Naive thymus-derived CD4-positive, alpha-beta T cell (primary cell): Measurements from ENCODE around the gene DNAJC5. TPM values are rescaled to one million over a fixed set of nuclear protein-coding genes. Genes with fewer than 3 reads are reported as not detected.

ENCODE experiments used
- ATAC-seq: fragments of 150-1000 bp; cut with Tn5 transposase; 2 replicates; pipeline ENCODE4 v1.10.0; 2021; ENCODE audit warnings: mild to moderate bottlenecking, moderate library complexity
- CTCF ChIA-PET: fragments of 350-600 bp; sonication (Branson Sonifier 250); formaldehyde crosslinking; loops from one replicate; lab custom pipeline; 2021; ENCODE audit warnings: antibody characterized with exemption; lab: Charles Lee
- POLR2A ChIA-PET: fragments of 350-600 bp; sonication (Branson Sonifier 250); formaldehyde crosslinking; loops from one replicate; lab custom pipeline; 2021; ENCODE audit warnings: antibody characterized with exemption, inconsistent platforms; lab: Charles Lee
- DNase-seq, 9 donors: peaks; one replicate each; pipeline versions ENCODE4 v3.0.0 to v3.0.0-alpha.2; 2020 to 2022; ENCODE audit warnings: mixed read lengths in 1 of 9
- H3K27ac ChIP-seq: one replicate; pipeline ENCODE4 v1.7.0; 2013; ENCODE audit warnings: mild to moderate bottlenecking, low read depth, low read length, moderate library complexity
- H3K27me3 ChIP-seq, 2 donors: one replicate each; pipeline ENCODE4 v1.7.0; 2013; ENCODE audit warnings: low read length in 2 of 2, mild to moderate bottlenecking in 2 of 2, moderate library complexity in 2 of 2; ENCODE audit not compliant: control insufficient read depth in 2 of 2, insufficient read depth in 2 of 2
- H3K36me3 ChIP-seq, 3 experiments: 1 replicate in 2 of 3; 2 replicates in 1 of 3; pipeline ENCODE4 v1.7.0; 2013; ENCODE audit warnings: low read length in 3 of 3, mild to moderate bottlenecking in 3 of 3, moderate library complexity in 1 of 3; ENCODE audit not compliant: insufficient read depth in 3 of 3, control insufficient read depth in 2 of 3
- H3K4me1 ChIP-seq, 2 donors: one replicate each; pipeline ENCODE4 v1.7.0; 2013; ENCODE audit warnings: low read length in 2 of 2, mild to moderate bottlenecking in 2 of 2, moderate library complexity in 1 of 2; ENCODE audit not compliant: control insufficient read depth in 2 of 2, insufficient read depth in 2 of 2
- H3K4me3 ChIP-seq: 2 replicates; pipeline ENCODE4 v1.7.0; 2013; ENCODE audit warnings: mild to moderate bottlenecking, low read length
- H3K9me3 ChIP-seq, 3 experiments: 1 replicate in 2 of 3; 2 replicates in 1 of 3; pipeline ENCODE4 v1.7.0; 2013; ENCODE audit warnings: low read length in 3 of 3; ENCODE audit not compliant: control insufficient read depth in 2 of 3
- H3K27ac Mint-ChIP-seq, 9 donors: one replicate each; pipeline ENCODE4 v1.8.0; 2020 to 2022; ENCODE audit warnings: mixed read lengths in 9 of 9, mild to moderate bottlenecking in 8 of 9, moderate library complexity in 5 of 9, inconsistent platforms in 2 of 9
- H3K27me3 Mint-ChIP-seq, 5 donors: one replicate each; pipeline ENCODE4 v1.8.0; 2021 to 2022; ENCODE audit warnings: mixed read lengths in 5 of 5, mild to moderate bottlenecking in 1 of 5
- H3K36me3 Mint-ChIP-seq, 5 donors: one replicate each; pipeline ENCODE4 v1.8.0; 2020 to 2022; ENCODE audit warnings: mixed read lengths in 5 of 5, mild to moderate bottlenecking in 3 of 5, inconsistent platforms in 1 of 5
- H3K4me1 Mint-ChIP-seq, 7 donors: one replicate each; pipeline ENCODE4 v1.8.0; 2020 to 2022; ENCODE audit warnings: mixed read lengths in 7 of 7, mild to moderate bottlenecking in 3 of 7, inconsistent platforms in 1 of 7
- H3K4me3 Mint-ChIP-seq, 10 donors: one replicate each; pipeline ENCODE4 v1.8.0; 2020 to 2022; ENCODE audit warnings: mild to moderate bottlenecking in 10 of 10, mixed read lengths in 10 of 10, moderate library complexity in 6 of 10, inconsistent platforms in 2 of 10
- H3K9me3 Mint-ChIP-seq, 11 donors: one replicate each; pipeline ENCODE4 v1.8.0; 2020 to 2022; ENCODE audit warnings: mixed read lengths in 11 of 11, mild to moderate bottlenecking in 4 of 11, inconsistent platforms in 1 of 11, moderate library complexity in 1 of 11
- intact Hi-C, 2 donors: fragments of 100-400 bp; cut with micrococcal nuclease; formaldehyde crosslinking; loops; one replicate each; pipeline ENCODE4 v1.15.1; 2023
- polyA plus RNA-seq, 2 donors: library from polyadenylated mRNA; unstranded; fragments of 300-500 nt; fragmentation: Illumina TruSeq; gene quantifications; one replicate each; pipeline ENCODE4 v1.2.3, GENCODE V29; 2021
- total RNA-seq, 6 experiments: library from RNA in 5 of 6; stranded (reverse) in 5 of 6; gene quantifications; 1 replicate in 5 of 6; 2 replicates in 1 of 6; pipeline ENCODE4 v1.2.3 and lab custom pipeline; 2021 to 2026

DNAJC5 gene
- total and polyA plus RNA-seq, 7 experiments from 2014 or later, result 7.5 to 56.8 (median 45.4) TPM

DNA sequence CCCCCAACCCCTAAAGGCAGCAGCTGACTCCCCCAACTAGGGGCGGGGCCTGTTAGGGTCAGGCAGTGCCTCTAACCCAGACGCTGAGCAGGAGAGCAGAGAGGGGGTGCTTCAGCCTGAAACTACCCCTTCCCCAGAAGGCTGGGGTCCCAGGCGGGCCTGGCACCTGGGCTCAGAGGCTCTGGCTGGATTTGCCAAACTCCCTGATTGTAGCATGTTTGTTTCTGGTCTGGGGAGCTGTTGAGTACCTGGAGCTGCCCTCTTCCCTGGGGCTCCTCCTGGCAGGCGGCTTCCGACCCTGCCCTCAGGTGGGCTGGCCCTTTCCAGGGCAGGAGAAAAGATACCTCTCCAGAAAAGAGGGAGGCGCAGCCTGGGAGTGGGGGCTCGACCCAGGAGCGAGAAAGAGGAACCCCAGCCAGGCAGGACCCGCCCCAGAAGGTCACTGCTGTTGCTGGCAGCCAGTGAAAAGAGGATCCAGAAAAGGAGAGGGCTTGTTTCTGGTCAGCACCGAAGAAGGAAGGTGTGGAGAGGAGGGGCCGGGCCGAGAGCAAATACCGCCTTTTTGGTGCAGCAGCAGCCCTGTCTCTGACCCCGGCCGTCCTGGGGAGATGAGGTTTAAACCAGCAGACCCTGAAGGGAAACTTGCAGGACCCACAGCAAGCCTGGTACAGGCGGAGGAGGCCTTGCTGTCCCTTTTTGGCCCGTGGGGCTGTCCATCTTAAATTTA lies 34.4 kb upstream of the DNAJC5 start:
- ATAC-seq, result no peak
- no peak for DNase-seq
- CTCF ChIA-PET, result no interaction called here
- Histone ChIP-seq H3K4me1 (peaks cover 22 to 28% of the 10 kb centered on the region in 2 donors), H3K27ac (no peak overlapping the region), H3K4me3 (no peak overlapping the region), H3K36me3 (peaks cover 0 to 10% (median 0%) of the 10 kb centered on the region in 3 experiments), H3K27me3 (no peaks in the 10 kb centered on the region), H3K9me3 (no peaks in the 10 kb centered on the region)
- POLR2A ChIA-PET, result no interaction called here
- Mint-ChIP-seq H3K36me3 (peaks cover 0 to 13% (median 8%) of the 10 kb centered on the region in 5 donors), H3K27ac (peak overlapping the region in 1 of 9 donors; percentile 65), H3K9me3 (no peaks in the 10 kb centered on the region), H3K27me3 (no peaks in the 10 kb centered on the region), H3K4me3 (peak overlapping the region in 2 of 10 donors; percentile 45 to 56), H3K4me1 (peaks cover 28 to 46% (median 39%) of the 10 kb centered on the region in 7 donors)
- intact Hi-C loops, result loop anchor here (5.0 to 10.0 kb wide), 4 partner anchors 33 to 426 kb away; partner anchors contain the start of genes LIME1 (in 1 of the 2), SLC2A4RG (in 1 of the 2) and TCEA2 (in 1 of the 2)

DNA sequence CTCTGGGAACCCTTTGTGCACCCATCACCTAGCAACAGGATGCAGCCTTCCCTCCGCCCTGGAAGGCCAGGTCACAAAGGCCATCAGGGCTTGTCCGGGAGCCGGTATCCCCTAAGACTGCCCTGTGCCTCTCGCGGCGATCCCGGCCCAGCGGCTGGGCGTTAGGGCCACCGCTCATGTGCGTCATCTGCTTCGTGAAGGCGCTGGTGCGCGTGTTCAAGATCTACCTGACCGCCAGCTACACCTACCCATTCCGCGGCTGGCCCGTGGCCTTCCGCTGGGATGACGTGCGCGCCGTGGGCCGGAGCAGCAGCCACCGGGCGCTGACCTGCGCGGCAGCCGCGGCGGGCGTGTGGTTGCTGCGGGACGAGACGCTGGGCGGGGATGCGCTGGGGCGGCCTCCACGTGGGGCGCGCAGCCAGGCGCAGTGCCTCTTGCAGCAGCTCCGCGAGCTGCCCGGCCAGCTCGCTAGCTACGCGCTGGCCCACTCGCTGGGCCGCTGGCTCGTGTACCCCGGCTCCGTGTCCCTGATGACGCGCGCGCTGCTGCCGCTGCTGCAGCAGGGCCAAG lies 33.5 kb upstream of the DNAJC5 start, which contains the start of gene ABHD16B:
Gene ABHD16B, plus strand, starts transcription at position 134 of the 570 bp plus-strand sequence. Its CDS starts 43 bp downstream, at position 177.
- peak within 1 kb of the TSS in 2 of 10 donors; percentile 45 to 56 for H3K4me3 Mint-ChIP-seq
- DNase-seq (no peak), ATAC-seq (no peak)
- H3K27ac Mint-ChIP-seq, result peak within 1 kb of the TSS in 1 of 9 donors; percentile 65
- Histone ChIP-seq H3K9me3 (no peaks in the 10 kb centered on the region), H3K4me3 (no peak within 1 kb of the TSS), H3K36me3 (peaks cover 0 to 10% (median 0%) of the 10 kb centered on the region in 3 experiments), H3K27ac (no peak within 1 kb of the TSS), H3K27me3 (no peaks in the 10 kb centered on the region), H3K4me1 (peaks cover 26 to 32% of the 10 kb centered on the region in 2 donors)
- peaks cover 35 to 54% (median 44%) of the 10 kb centered on the region in 7 donors for H3K4me1 Mint-ChIP-seq
- no peaks in the 10 kb centered on the region for H3K27me3 Mint-ChIP-seq
- H3K9me3 Mint-ChIP-seq, result no peaks in the 10 kb centered on the region
- intact Hi-C loops, result loop anchor here (5.0 to 10.0 kb wide), 4 partner anchors 34 to 427 kb away; partner anchors contain the start of genes LIME1 (in 1 of the 2), SLC2A4RG (in 1 of the 2) and TCEA2 (in 1 of the 2)
- peaks cover 0 to 13% (median 8%) of the 10 kb centered on the region in 5 donors for H3K36me3 Mint-ChIP-seq
- POLR2A ChIA-PET, result no interaction called here
- CTCF ChIA-PET, result no interaction called here

DNA sequence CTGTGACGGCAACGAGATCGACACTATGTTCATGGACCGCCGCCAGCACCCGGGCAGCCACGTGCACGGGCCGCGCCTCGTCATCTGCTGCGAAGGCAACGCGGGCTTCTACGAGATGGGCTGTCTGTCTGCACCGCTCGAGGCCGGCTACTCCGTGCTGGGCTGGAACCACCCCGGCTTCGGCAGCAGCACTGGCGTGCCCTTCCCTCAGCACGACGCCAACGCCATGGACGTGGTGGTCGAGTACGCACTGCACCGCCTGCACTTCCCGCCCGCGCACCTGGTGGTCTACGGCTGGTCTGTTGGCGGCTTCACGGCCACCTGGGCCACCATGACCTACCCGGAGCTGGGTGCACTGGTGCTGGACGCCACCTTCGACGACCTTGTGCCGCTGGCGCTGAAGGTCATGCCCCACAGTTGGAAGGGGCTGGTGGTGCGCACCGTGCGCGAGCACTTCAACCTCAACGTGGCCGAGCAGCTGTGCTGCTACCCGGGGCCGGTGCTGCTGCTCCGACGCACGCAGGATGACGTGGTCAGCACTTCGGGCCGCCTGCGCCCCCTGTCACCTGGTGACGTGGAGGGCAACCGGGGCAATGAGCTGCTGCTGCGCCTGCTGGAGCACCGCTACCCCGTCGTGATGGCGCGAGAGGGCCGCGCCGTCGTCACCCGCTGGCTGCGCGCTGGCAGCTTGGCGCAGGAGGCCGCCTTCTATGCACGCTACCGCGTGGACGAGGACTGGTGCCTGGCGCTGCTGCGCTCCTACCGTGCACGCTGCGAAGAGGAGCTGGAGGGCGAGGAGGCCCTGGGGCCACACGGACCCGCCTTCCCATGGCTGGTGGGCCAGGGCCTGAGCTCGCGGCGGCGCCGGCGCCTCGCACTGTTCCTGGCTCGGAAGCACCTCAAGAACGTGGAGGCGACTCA lies 32.7 kb upstream of the DNAJC5 start:
- Histone ChIP-seq H3K27ac (no peak overlapping the region), H3K9me3 (no peaks in the 10 kb centered on the region), H3K4me1 (peaks cover 26 to 32% of the 10 kb centered on the region in 2 donors), H3K4me3 (no peak overlapping the region), H3K27me3 (no peaks in the 10 kb centered on the region), H3K36me3 (peaks cover 0 to 10% (median 0%) of the 10 kb centered on the region in 3 experiments)
- Mint-ChIP-seq H3K4me1 (peaks cover 34 to 50% (median 47%) of the 10 kb centered on the region in 7 donors), H3K27me3 (no peaks in the 10 kb centered on the region), H3K27ac (no peak overlapping the region), H3K36me3 (peaks cover 0 to 13% (median 8%) of the 10 kb centered on the region in 5 donors), H3K4me3 (no peak overlapping the region), H3K9me3 (no peaks in the 10 kb centered on the region)
- CTCF ChIA-PET, result interaction anchor here (1.2 kb wide), 1 partner anchor 76 kb away, joined by 4 read pairs; no protein-coding TSS in a partner anchor
- ATAC-seq (no peak), DNase-seq (no peak)
- POLR2A ChIA-PET, result interaction anchor here (0.8 kb wide), 1 partner anchor 33 kb away, joined by 3 read pairs; no protein-coding TSS in a partner anchor
- intact Hi-C loops, result loop anchor here (2.0 to 10.0 kb wide), 5 partner anchors 31 to 427 kb away; partner anchors contain the start of genes LIME1 (in 1 of the 2), SLC2A4RG (in 1 of the 2), TCEA2 (in 1 of the 2) and ZBTB46 (in 1 of the 2)

DNA sequence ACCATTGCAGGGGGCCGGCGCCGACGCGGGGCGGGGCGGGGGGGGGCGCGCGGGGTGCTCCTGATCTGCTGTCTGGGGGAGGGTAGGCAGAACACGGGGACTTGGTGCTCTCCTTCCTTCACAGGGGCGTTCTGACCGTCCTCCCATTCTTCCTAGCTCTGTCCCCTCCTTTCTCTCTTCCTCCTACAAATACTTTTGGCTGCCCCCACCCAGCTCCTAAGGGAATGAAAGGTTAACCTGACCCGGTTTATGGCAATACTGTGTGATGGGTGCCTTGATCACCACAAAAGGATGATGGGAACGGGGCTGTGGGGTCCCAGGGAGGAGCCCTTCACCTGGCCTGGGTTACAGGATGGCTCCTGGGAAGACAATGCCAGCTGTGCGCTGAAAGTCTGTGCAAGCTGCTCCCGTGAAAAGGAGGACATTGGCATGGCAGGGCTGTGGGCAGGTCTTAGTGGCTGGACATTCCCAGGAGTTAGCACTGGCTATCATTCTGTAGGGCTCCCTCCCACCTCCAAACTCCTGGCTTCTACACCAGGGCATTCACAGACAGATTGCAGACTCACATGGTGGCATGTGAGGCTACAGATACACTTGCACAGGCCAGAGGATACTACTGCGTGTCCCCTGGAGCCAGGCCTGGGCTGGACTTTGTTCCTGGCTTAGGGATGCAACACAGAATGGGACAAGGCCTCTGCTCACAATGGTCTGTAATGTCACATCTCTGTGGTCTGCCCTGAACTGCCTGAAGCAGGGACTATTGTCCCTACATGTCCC lies 31.7 kb upstream of the DNAJC5 start:
- Histone ChIP-seq H3K27ac (peak overlapping the region; percentile 84), H3K27me3 (no peaks in the 10 kb centered on the region), H3K4me3 (peak overlapping the region; percentile 74), H3K9me3 (no peaks in the 10 kb centered on the region), H3K4me1 (peaks cover 21 to 24% of the 10 kb centered on the region in 2 donors), H3K36me3 (peaks cover 0 to 11% (median 0%) of the 10 kb centered on the region in 3 experiments)
- peak overlapping the region; percentile 91 to 99 (median 97) for H3K27ac Mint-ChIP-seq
- DNase-seq, result no peak
- no peak for ATAC-seq
- CTCF ChIA-PET, result interaction anchor here (0.7 to 2.5 kb wide), 4 partner anchors 16 to 325 kb away, joined by 3 to 7 read pairs (median 4); partner anchors contain the start of genes ARFRP1 and ZGPAT
- H3K9me3 Mint-ChIP-seq, result no peaks in the 10 kb centered on the region
- H3K36me3 Mint-ChIP-seq, result peaks cover 0 to 16% (median 12%) of the 10 kb centered on the region in 5 donors
- intact Hi-C loops, result loop anchor here (2.0 to 10.0 kb wide), 5 partner anchors 32 to 428 kb away; partner anchors contain the start of genes LIME1 (in 1 of the 2), SLC2A4RG (in 1 of the 2), TCEA2 (in 1 of the 2) and ZBTB46 (in 1 of the 2)
- peak overlapping the region; percentile 88 to 100 (median 98) for H3K4me3 Mint-ChIP-seq
- H3K27me3 Mint-ChIP-seq, result no peaks in the 10 kb centered on the region
- peaks cover 28 to 48% (median 43%) of the 10 kb centered on the region in 7 donors for H3K4me1 Mint-ChIP-seq
- POLR2A ChIA-PET, result interaction anchor here (1.0 to 2.8 kb wide), 5 partner anchors 8 to 342 kb away, joined by 3 to 12 read pairs (median 10); partner anchors contain the start of genes LIME1 and PPDPF

DNA sequence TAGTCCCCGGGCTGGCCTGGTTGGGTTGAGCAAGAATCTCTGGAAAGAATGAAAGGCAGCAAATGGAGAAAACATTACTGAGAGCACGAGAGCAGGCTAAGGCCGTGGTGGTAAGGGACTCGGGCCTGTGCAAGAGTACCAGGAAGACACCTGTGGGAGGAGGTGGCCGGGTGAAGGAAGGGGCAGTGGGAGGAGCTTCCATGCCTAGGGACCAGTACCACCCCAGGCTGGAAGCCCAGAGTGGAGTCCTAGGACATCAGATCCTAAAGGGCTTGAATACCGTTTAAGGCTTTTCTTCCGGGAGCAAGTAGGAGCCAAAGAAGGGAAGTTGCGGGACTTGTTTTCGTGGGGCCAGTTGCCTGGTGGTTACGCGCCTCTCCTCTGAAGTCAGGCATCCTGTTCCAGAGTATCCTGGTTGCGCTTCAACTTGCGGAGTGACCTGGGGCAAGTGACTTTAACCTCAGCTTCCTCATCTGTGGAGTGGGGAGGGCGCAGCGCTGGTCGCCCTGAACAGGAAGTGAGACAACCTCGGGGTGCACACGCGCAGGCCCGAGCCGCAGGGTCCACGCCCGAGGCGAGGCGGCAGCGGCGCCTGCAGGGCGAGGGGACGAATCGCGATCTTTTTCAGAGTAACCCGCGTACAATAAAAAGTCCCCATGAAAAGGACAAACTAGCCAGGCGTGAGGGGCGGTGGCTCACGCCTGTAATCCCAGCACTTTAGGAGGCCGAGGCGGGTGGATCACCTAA lies 31.0 kb upstream of the DNAJC5 start:
- POLR2A ChIA-PET, result interaction anchor here (0.6 to 3.2 kb wide), 14 partner anchors 9 to 343 kb away, joined by 3 to 15 read pairs (median 8); partner anchors contain the start of genes ARFRP1, LIME1, PPDPF and SAMD10
- H3K4me3 Mint-ChIP-seq, result peak overlapping the region; percentile 88 to 100 (median 98)

More for the DNA sequence above, 31.0 kb upstream of the DNAJC5 start:
- ATAC-seq (peak; percentile 78), DNase-seq (peak; percentile 67 to 80 (median 76))
- CTCF ChIA-PET, result interaction anchor here (0.7 to 2.5 kb wide), 9 partner anchors 10 to 328 kb away, joined by 3 to 7 read pairs (median 3); partner anchors contain the start of genes ARFRP1, LIME1 and ZGPAT
- H3K9me3 Mint-ChIP-seq, result no peaks in the 10 kb centered on the region
- H3K4me3 ChIP-seq, result peak overlapping the region; percentile 74
- no peaks in the 10 kb centered on the region for H3K27me3 ChIP-seq
- no peaks in the 10 kb centered on the region for H3K9me3 ChIP-seq
- no peaks in the 10 kb centered on the region for H3K27me3 Mint-ChIP-seq
- peaks cover under 1 to 18% (median 12%) of the 10 kb centered on the region in 5 donors for H3K36me3 Mint-ChIP-seq
- peaks cover 25 to 43% (median 38%) of the 10 kb centered on the region in 7 donors for H3K4me1 Mint-ChIP-seq
- H3K36me3 ChIP-seq, result peaks cover 0 to 18% (median under 1%) of the 10 kb centered on the region in 3 experiments
- peak overlapping the region; percentile 91 to 99 (median 97) for H3K27ac Mint-ChIP-seq
- peak overlapping the region; percentile 84 for H3K27ac ChIP-seq
- intact Hi-C loops, result loop anchor here (1.0 to 10.0 kb wide), 13 partner anchors 33 to 429 kb away; partner anchors contain the start of genes ARFRP1 (in 2 of the 2), TCEA2 (in 2 of the 2), LIME1 (in 1 of the 2) and RTEL1 (in 1 of the 2)
- H3K4me1 ChIP-seq, result peaks cover 13 to 16% of the 10 kb centered on the region in 2 donors
